ENCODE data around the gene LRCH3.
"Not testable (repeated sequence)": the region's sequence is repeated elsewhere in the genome, so short reads cannot be mapped to it uniquely, and the experiment has no call there.

Gene LRCH3

DNA sequence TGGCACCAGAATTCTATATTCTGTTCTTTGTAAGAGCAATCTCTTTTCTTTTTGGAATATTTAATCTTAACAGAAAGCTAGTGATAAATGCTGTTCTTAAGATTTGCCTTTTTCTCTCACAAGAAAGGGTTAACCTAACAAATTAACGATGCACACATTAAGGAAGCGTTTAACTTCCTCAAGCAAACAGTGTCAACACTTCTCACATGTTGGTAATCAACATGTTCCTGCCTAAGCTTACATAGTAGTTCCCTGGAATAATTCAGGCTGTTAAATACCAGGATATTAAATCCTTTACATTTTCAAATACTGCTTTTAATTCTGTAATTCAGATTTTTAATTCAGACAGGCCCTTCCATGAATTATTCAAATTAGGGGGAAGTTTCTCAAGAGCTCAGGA, 91.5 kb downstream of the LRCH3 start:
- Mint-ChIP-seq H3K4me1 (peaks cover 26% of the 10 kb centered on the region), H3K4me3 (no peak overlapping the region), H3K9me3 (no peaks in the 10 kb centered on the region), H3K27me3 (no peaks in the 10 kb centered on the region), H3K27ac (no peak overlapping the region)
- no peak for ATAC-seq
- DNase-seq, result no peak

DNA sequence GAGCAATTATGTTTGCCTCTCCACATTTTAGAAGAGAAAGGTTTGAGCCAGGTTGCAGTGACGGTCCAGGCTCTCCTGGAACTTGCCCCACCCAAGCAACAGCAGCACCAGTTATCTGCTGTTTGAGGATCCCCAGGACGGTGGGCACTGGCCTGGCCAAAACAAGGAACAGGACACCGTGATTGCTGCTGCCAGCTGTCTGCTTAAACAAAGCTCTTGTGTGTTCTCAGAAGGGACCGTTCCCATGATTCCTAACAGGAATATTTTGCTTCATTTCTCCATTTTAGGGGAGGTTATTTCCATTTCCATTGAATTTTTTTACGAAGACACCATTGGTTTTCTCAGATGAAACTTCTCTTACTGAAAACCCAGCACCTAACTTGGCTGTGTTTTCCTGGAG, 92.5 kb downstream of the LRCH3 start:
- no peaks in the 10 kb centered on the region for H3K27me3 Mint-ChIP-seq
- H3K9me3 Mint-ChIP-seq, result no peaks in the 10 kb centered on the region
- H3K4me1 Mint-ChIP-seq, result peaks cover 19% of the 10 kb centered on the region
- ATAC-seq, result no peak
- no peak overlapping the region for H3K4me3 Mint-ChIP-seq
- H3K27ac Mint-ChIP-seq, result peak overlapping the region in 1 of 2 donors; percentile 27
- no peak for DNase-seq

GRCh38 chr3:197884330-197884729, 93.3 kb downstream of the LRCH3 start:
- DNase-seq, H3K4me3 Mint-ChIP-seq, H3K27me3 Mint-ChIP-seq, ATAC-seq, H3K27ac Mint-ChIP-seq, H3K9me3 Mint-ChIP-seq: not testable (repeated sequence)
- peaks cover 23% of the 10 kb centered on the region for H3K4me1 Mint-ChIP-seq

GRCh38 chr3:197886052-197886451, 95.0 kb downstream of the LRCH3 start:
- peaks cover 22% of the 10 kb centered on the region for H3K4me1 Mint-ChIP-seq
- not testable (repeated sequence) for DNase-seq, H3K27me3 Mint-ChIP-seq, ATAC-seq, H3K9me3 Mint-ChIP-seq, H3K4me3 Mint-ChIP-seq, H3K27ac Mint-ChIP-seq

GRCh38 chr3:197887430-197888053, 96.5 kb downstream of the LRCH3 start:
- not testable (repeated sequence) for ATAC-seq

DNA sequence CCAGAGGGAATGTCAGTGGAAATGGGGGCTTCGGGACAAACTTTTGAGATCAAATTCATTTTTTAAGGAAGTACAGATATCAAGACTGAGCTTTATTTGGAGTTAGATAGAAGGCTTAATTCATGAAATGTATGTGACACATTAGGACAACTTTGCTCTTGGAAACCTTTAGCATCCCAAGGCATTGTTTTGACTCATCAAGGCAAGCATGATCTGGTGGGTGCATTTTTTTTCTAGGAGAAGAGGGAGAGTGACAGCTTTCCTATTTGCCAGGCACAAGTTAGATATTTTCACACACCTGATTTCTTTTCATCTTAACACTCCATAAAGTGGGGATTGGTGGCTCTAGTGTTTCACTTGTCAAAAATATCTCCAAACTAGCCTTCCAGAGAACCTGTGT, 97.5 kb downstream of the LRCH3 start:
- Mint-ChIP-seq H3K4me3 (no peak overlapping the region), H3K27me3 (no peaks in the 10 kb centered on the region), H3K27ac (no peak overlapping the region), H3K9me3 (no peaks in the 10 kb centered on the region), H3K4me1 (peaks cover 13% of the 10 kb centered on the region)
- no peak for DNase-seq
- no peak for ATAC-seq

More at GRCh38 chr3:197887430-197888053, 96.5 kb downstream of the LRCH3 start:
- H3K9me3 Mint-ChIP-seq, DNase-seq, H3K27me3 Mint-ChIP-seq, H3K4me3 Mint-ChIP-seq, H3K27ac Mint-ChIP-seq: not testable (repeated sequence)
- H3K4me1 Mint-ChIP-seq, result peaks cover 13% of the 10 kb centered on the region

DNA sequence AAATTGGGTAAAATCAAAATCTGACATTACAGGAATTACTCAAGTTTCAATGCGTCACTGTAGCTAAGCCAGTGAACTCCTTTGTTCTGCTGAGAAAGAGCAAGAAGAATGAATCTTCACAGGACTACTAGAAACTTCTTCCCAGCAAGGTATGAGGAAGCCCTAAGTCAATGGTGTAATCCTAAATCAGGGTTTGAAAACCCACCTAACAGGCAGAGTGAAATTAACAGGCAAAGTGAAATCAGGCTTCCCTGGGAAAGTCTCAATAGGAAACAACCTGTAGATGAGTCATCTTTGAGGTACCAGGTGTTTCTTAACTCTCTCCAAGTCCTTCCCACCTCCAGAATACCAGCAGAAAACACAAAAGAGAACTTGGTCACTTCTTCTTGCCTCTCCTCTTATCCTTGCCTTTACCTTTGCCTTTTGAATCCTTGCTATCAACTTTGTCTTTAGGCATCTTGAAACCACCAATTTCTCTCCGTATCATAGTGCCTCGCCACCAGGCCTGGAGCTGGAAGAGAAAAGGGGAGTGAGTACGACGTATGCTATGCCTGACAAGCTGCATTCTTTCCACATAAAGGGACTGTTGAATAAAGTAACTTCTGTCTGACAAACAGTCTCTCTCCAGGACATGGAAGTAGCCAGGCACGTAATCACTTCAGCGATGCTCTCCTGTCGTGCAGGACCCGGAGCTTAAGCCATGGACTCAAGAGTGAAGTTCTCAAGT, 98.3 kb downstream of the LRCH3 start:
- no peaks in the 10 kb centered on the region for H3K9me3 Mint-ChIP-seq
- ATAC-seq, result no peak
- H3K27ac Mint-ChIP-seq, result peak overlapping the region in 1 of 2 donors; percentile 86
- no peak for DNase-seq
- no peaks in the 10 kb centered on the region for H3K27me3 Mint-ChIP-seq
- peaks cover 13% of the 10 kb centered on the region for H3K4me1 Mint-ChIP-seq
- no peak overlapping the region for H3K4me3 Mint-ChIP-seq

GRCh38 chr3:197890693-197891092, 99.6 kb downstream of the LRCH3 start:
- ATAC-seq, result no peak
- H3K4me3 Mint-ChIP-seq, result no peak overlapping the region
- DNase-seq, result no peak
- H3K27me3 Mint-ChIP-seq, result no peaks in the 10 kb centered on the region
- peaks cover 13% of the 10 kb centered on the region for H3K4me1 Mint-ChIP-seq
- no peak overlapping the region for H3K27ac Mint-ChIP-seq
- H3K9me3 Mint-ChIP-seq, result no peaks in the 10 kb centered on the region

DNA sequence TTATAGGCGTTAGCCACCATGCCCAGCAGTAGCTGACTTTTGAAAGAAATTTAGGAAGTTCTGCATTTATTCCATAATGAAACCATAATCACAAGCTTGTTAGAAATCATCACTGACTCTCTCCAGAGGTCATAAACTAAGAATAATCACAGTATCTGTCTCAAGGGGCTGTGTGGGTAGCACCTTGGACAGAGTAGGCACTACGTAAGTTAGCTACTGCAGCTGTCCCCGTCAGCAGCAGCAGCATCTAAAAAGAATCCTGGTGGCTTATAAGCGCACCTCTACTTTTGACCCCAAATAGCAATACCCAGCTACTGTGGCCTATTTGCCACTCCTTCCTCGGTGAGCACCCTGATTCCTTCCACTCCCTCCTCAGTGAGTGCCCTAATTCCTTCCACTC, 101.1 kb downstream of the LRCH3 start:
- DNase-seq (no peak), ATAC-seq (no peak)
- Mint-ChIP-seq H3K4me3 (no peak overlapping the region), H3K27ac (no peak overlapping the region), H3K9me3 (no peaks in the 10 kb centered on the region), H3K27me3 (no peaks in the 10 kb centered on the region), H3K4me1 (peaks cover 13% of the 10 kb centered on the region)

DNA sequence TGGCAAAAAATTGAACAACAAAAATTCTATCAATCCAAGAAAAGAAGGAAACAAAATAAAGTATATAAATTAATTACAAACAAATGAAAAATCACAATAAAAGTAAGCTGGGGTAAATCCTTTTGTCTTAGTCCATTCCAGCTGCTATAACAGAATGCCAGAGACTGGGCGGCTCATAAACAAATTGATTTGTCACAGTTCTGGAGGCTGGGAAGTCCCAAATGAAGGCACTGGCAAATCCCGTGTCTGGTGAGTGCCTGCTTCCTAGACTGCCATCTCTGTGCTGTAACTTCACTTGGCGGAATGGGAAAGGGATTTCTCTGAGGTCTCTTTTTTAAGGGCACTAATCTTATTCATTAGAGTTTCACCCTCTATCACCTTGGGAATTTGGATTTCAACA, 105.4 kb downstream of the LRCH3 start:
- no peaks in the 10 kb centered on the region for H3K4me1 Mint-ChIP-seq
- no peaks in the 10 kb centered on the region for H3K9me3 Mint-ChIP-seq
- H3K27ac Mint-ChIP-seq, result no peak overlapping the region
- ATAC-seq, result no peak
- H3K27me3 Mint-ChIP-seq, result no peaks in the 10 kb centered on the region
- H3K4me3 Mint-ChIP-seq, result no peak overlapping the region
- DNase-seq, result no peak

- Mint-ChIP-seq H3K4me3 (no peak overlapping the region), H3K27ac (peak overlapping the region in 1 of 2 donors; percentile 51), H3K27me3 (no peaks in the 10 kb centered on the region), H3K4me1 (peaks cover 2% of the 10 kb centered on the region), H3K9me3 (no peaks in the 10 kb centered on the region)
- no peak for DNase-seq
- no peak for ATAC-seq
Observed at GRCh38 chr3:197899833-197900478, 108.9 kb downstream of the LRCH3 start.

GRCh38 chr3:197901626-197902025, 110.6 kb downstream of the LRCH3 start:
- Mint-ChIP-seq H3K27me3 (no peaks in the 10 kb centered on the region), H3K27ac (no peak overlapping the region), H3K9me3 (no peaks in the 10 kb centered on the region), H3K4me3 (no peak overlapping the region), H3K4me1 (peaks cover 18% of the 10 kb centered on the region)
- DNase-seq (no peak), ATAC-seq (no peak)

DNA sequence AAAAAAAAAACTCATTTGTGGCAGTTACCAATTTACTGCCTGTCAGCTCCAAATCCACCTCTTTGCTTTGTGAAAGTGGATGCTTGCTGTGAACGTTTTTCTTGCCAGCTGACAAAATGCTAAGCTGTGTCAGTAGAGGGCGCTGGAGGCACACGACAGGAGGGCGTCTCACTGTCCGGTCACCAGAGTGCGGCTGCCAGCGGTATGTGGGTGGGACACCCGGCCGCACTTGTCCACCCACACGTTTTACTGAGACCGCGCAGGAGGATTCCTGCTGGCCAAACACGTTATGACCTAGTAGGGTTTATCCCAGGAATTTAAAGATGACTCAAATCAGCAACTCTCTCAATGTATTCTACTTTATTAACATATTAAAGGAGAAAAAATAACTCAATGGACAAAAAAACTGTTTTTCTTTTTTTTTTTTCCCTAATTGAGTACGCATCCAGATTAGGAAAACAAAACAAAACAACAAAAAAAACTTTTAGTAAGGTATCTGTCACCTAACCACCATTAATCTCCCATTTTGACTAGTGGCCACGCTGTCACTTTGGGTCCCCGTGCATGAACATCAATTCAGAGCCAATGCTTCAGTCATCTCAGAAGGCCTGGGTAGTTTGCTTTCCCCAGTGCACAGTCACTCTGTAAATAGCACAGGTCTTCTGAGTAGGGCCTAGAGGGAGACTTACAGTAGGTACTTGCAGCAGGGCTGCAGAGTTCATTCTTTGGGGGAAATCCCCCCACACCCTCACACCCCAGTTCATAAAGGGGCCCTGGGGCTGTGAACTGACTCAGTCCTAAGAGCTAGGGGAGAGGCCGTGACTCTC, 115.2 kb downstream of the LRCH3 start:
- peak overlapping the region; percentile 89 for H3K27ac Mint-ChIP-seq
- H3K4me3 Mint-ChIP-seq, result peak overlapping the region; percentile 60 to 76
- DNase-seq, result peak; percentile 80 to 92
- peak; percentile 100 for ATAC-seq
- no peaks in the 10 kb centered on the region for H3K9me3 Mint-ChIP-seq
- peaks cover 28% of the 10 kb centered on the region for H3K4me1 Mint-ChIP-seq
- H3K27me3 Mint-ChIP-seq, result no peaks in the 10 kb centered on the region

DNA sequence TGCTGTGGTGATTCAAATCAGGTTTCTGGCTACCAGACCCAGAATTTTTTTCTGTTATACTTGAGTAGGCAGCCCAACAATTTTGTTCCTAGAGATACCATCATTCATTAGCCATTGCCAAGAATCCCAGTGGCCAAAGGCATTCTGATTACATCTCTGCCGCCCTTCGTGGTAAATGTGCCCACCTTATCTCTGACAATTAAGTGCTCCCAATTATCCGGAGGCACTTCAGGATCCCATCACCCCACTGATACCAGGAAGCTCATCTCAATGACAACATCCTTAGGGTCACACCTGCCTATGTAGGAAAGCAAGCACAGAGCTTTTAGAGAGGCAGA, 115.8 kb downstream of the LRCH3 start:
- no peaks in the 10 kb centered on the region for H3K9me3 Mint-ChIP-seq
- ATAC-seq, result no peak

GRCh38 chr3:197907196-197907595, 116.1 kb downstream of the LRCH3 start:
- Mint-ChIP-seq H3K4me1 (peaks cover 28% of the 10 kb centered on the region), H3K27me3 (no peaks in the 10 kb centered on the region), H3K9me3 (no peaks in the 10 kb centered on the region), H3K4me3 (peak overlapping the region in 1 of 2 donors; percentile 20), H3K27ac (no peak overlapping the region)
- no peak for ATAC-seq
- no peak for DNase-seq

More for the DNA sequence above, 115.8 kb downstream of the LRCH3 start:
- Mint-ChIP-seq H3K27ac (no peak overlapping the region), H3K4me3 (peak overlapping the region in 1 of 2 donors; percentile 20), H3K4me1 (peaks cover 28% of the 10 kb centered on the region), H3K27me3 (no peaks in the 10 kb centered on the region)
- no peak for DNase-seq

Data from stimulated activated naive CD8-positive, alpha-beta T cell treated with anti-CD3 and anti-CD28 coated beads, Interleukin-15, amount 100 ng/mL, for 72 hours (primary cell).